HL-60 (cell line): ENCODE results near the gene PORCN.

Source experiments
- DNase-seq, 2 experiments: peaks; one replicate each; pipeline ENCODE4 v3.0.0-alpha.2; 2010 to 2020; ENCODE audit warnings: low read depth in 1 of 2, low spot score in 1 of 2
- H3K27ac ChIP-seq: fragments of 250-450 bp; sonication (Bioruptor Pico); replicated peaks from 2 replicates; pipeline ENCODE4 v1.5.1; 2020; ENCODE audit warnings: mild to moderate bottlenecking, moderate library complexity
- H3K27me3 ChIP-seq: fragments of 250-450 bp; sonication (Bioruptor Pico); 2 replicates; pipeline ENCODE4 v1.5.1; 2021; ENCODE audit warnings: mild to moderate bottlenecking, moderate library complexity; ENCODE audit not compliant: insufficient read depth, poor library complexity, severe bottlenecking
- H3K4me3 ChIP-seq: replicated peaks from 2 replicates; pipeline ENCODE4 v1.5.1; 2011; ENCODE audit warnings: mild to moderate bottlenecking, control low read depth, low read length; ENCODE audit not compliant: insufficient read depth
- CTCF ChIP-seq: IDR thresholded peaks from one replicate; pipeline ENCODE4 v1.5.1; 2011; ENCODE audit warnings: low read length, control low read depth, inconsistent platforms; ENCODE audit not compliant: insufficient read depth
- GABPA ChIP-seq: IDR thresholded peaks from 2 replicates; pipeline ENCODE4 v1.6.1; 2012; ENCODE audit warnings: low read depth
- POLR2AphosphoS5 ChIP-seq: IDR thresholded peaks from 2 replicates; pipeline ENCODE4 v1.6.1; 2012; ENCODE audit warnings: low read depth
- REST ChIP-seq: IDR thresholded peaks from 2 replicates; pipeline ENCODE4 v1.6.1; 2012; ENCODE audit warnings: low read depth; ENCODE audit not compliant: insufficient replicate concordance
- SPI1 ChIP-seq: IDR thresholded peaks from 2 replicates; pipeline ENCODE4 v1.6.1; 2012; ENCODE audit warnings: low read depth, mild to moderate bottlenecking, borderline replicate concordance

The PORCN gene

GRCh38 chrX:48472851-48473703, 35.7 kb upstream of the PORCN start:
- H3K4me3 ChIP-seq: no peak overlapping the region
- TF ChIP-seq GABPA (no peak), POLR2AphosphoS5 (no peak), CTCF (no peak), REST (no peak), SPI1 (no peak)
- DNase-seq: no peak
- no peak overlapping the region for H3K27ac ChIP-seq
- H3K27me3 ChIP-seq: no peaks in the 10 kb centered on the region

- no peak for DNase-seq
- Histone ChIP-seq H3K27ac (no peak overlapping the region), H3K4me3 (no peak overlapping the region), H3K27me3 (no peaks in the 10 kb centered on the region)
- TF ChIP-seq GABPA: no peak
- TF ChIP-seq CTCF: no peak
- no peak for TF ChIP-seq POLR2AphosphoS5
- no peak for TF ChIP-seq REST
- TF ChIP-seq SPI1: no peak
Measured at GRCh38 chrX:48473704-48473990, 35.1 kb upstream of the PORCN start.

GRCh38 chrX:48474127-48474526, 34.7 kb upstream of the PORCN start:
- TF ChIP-seq CTCF: peak; percentile 24
- no peak for TF ChIP-seq REST
- TF ChIP-seq POLR2AphosphoS5: no peak
- Histone ChIP-seq H3K27me3 (no peaks in the 10 kb centered on the region), H3K27ac (no peak overlapping the region; the same call in 1 of the 2 replicates), H3K4me3 (no peak overlapping the region)
- DNase-seq: peak in 1 of 2 experiments; percentile 45
